SU-DHL-6 (cell line): ENCODE data around the gene EHD4.

Experiments used
- EZH2phosphoT487 ChIP-seq: fragments of 200-600 bp; sonication (generic), shearing (Covaris generic); conservative IDR thresholded peaks from 2 replicates; pipeline ENCODE4 v1.6.1; 2018; ENCODE audit warnings: mild to moderate bottlenecking, antibody characterized with exemption, low read length, moderate library complexity, mixed read lengths
- TF ChIP-seq, protein P1 (sequence below): fragments of 200-600 bp; sonication (generic); IDR thresholded peaks from one replicate; pipeline ENCODE4 v1.5.1; 2017; ENCODE audit warnings: antibody characterized with exemption, mild to moderate bottlenecking, low read length, moderate library complexity; ENCODE audit not compliant: insufficient read depth, poor library complexity, severe bottlenecking

DNA sequence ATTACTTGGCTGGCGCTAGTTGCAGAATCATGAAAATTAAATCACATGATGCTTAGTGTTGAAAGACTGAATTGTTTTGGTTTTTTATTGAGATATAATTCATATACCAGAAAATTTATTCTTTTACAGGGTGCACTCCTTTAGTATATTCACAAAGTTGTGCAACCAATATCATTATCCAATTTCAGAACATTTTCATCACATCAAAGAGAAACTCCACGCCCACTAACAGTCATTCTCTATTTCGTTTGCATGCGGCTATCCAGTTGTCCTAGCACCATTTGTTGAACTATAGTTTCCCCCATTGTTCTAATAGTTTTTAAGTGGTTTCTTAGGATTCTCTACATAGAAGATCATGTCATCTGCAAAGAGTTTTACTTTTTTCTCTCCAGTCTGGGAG is 3.7 kb downstream of the EHD4 start:
- no peak for TF ChIP-seq EZH2phosphoT487
- TF ChIP-seq, protein P1, sequence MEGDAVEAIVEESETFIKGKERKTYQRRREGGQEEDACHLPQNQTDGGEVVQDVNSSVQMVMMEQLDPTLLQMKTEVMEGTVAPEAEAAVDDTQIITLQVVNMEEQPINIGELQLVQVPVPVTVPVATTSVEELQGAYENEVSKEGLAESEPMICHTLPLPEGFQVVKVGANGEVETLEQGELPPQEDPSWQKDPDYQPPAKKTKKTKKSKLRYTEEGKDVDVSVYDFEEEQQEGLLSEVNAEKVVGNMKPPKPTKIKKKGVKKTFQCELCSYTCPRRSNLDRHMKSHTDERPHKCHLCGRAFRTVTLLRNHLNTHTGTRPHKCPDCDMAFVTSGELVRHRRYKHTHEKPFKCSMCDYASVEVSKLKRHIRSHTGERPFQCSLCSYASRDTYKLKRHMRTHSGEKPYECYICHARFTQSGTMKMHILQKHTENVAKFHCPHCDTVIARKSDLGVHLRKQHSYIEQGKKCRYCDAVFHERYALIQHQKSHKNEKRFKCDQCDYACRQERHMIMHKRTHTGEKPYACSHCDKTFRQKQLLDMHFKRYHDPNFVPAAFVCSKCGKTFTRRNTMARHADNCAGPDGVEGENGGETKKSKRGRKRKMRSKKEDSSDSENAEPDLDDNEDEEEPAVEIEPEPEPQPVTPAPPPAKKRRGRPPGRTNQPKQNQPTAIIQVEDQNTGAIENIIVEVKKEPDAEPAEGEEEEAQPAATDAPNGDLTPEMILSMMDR: no peak
